Calu3 (cell line): ENCODE measurements around the gene GMDS. TPM values are rescaled to one million over a fixed set of nuclear protein-coding genes. Genes with fewer than 3 reads are reported as not detected.

Experiments used
- BruUV-seq: library from RNA; stranded (reverse); fragments of 400-500 nt; replicated peaks from 2 replicates; lab custom pipeline; 2021; lab: Mats Ljungman, UMichigan
- CTCF ChIA-PET: fragments of 300-600 bp; sonication (Branson Sonifier 250); formaldehyde crosslinking; loops from one replicate; lab custom pipeline; 2022; ENCODE audit warnings: antibody characterized with exemption; lab: Charles Lee
- DNase-seq: peaks from one replicate; pipeline ENCODE4 v3.0.0; 2022
- H3K27ac Mint-ChIP-seq: one replicate; pipeline ENCODE4 v1.8.0; 2022; ENCODE audit warnings: mixed read lengths; ENCODE audit not compliant: unreplicated experiment
- H3K27me3 Mint-ChIP-seq: one replicate; pipeline ENCODE4 v1.8.0; 2022; ENCODE audit warnings: mixed read lengths; ENCODE audit not compliant: unreplicated experiment
- H3K36me3 Mint-ChIP-seq: one replicate; pipeline ENCODE4 v1.8.0; 2022; ENCODE audit warnings: mild to moderate bottlenecking, moderate library complexity, mixed read lengths; ENCODE audit not compliant: insufficient read depth, unreplicated experiment
- H3K4me1 Mint-ChIP-seq: one replicate; pipeline ENCODE4 v1.8.0; 2022; ENCODE audit warnings: mild to moderate bottlenecking, low read depth, mixed read lengths; ENCODE audit not compliant: unreplicated experiment
- H3K4me3 Mint-ChIP-seq: one replicate; pipeline ENCODE4 v1.8.0; 2022; ENCODE audit warnings: mild to moderate bottlenecking, low read depth, moderate library complexity, mixed read lengths; ENCODE audit not compliant: unreplicated experiment
- H3K9me3 Mint-ChIP-seq: one replicate; pipeline ENCODE4 v1.8.0; 2022; ENCODE audit warnings: low read depth, mixed read lengths; ENCODE audit not compliant: unreplicated experiment
- CTCF ChIP-seq: fragments of 200-600 bp; IDR thresholded peaks from one replicate; pipeline ENCODE4 v1.8.0; 2022; ENCODE audit warnings: antibody characterized with exemption; ENCODE audit not compliant: unreplicated experiment
- intact Hi-C: fragments of 100-400 bp; cut with micrococcal nuclease; formaldehyde crosslinking; loops from one replicate; pipeline ENCODE4 v1.10.0; 2022; ENCODE audit not compliant: unreplicated experiment
- total RNA-seq: library from RNA; stranded (reverse); gene quantifications from 2 replicates; pipeline ENCODE4 v1.2.3, GENCODE V29; 2022

The GMDS gene
- total RNA-seq, 1 experiment from 2014 or later: 58.2 TPM

GRCh38 chr6:1657116-1657770 is 588.2 kb downstream of the GMDS start:
- no TSS peak for BruUV-seq
- Mint-ChIP-seq H3K4me1 (no peaks in the 10 kb centered on the region), H3K9me3 (no peaks in the 10 kb centered on the region), H3K4me3 (no peak overlapping the region), H3K27me3 (no peaks in the 10 kb centered on the region), H3K27ac (no peak overlapping the region), H3K36me3 (peaks cover 5% of the 10 kb centered on the region)
- intact Hi-C loops: no loop called here
- TF ChIP-seq CTCF: no peak
- no peak for DNase-seq
- CTCF ChIA-PET: no interaction called here

- no peaks in the 10 kb centered on the region for H3K27me3 Mint-ChIP-seq
- TF ChIP-seq CTCF: no peak
- BruUV-seq: no TSS peak
- no peak overlapping the region for H3K27ac Mint-ChIP-seq
- H3K9me3 Mint-ChIP-seq: no peaks in the 10 kb centered on the region
- intact Hi-C loops: no loop called here
- peaks cover 5% of the 10 kb centered on the region for H3K36me3 Mint-ChIP-seq
- CTCF ChIA-PET: no interaction called here
- DNase-seq: no peak
- no peak overlapping the region for H3K4me3 Mint-ChIP-seq
- H3K4me1 Mint-ChIP-seq: no peaks in the 10 kb centered on the region
Measured at GRCh38 chr6:1654054-1654453, 591.4 kb downstream of the GMDS start.

GRCh38 chr6:1652842-1653241 is 592.6 kb downstream of the GMDS start:
- Mint-ChIP-seq H3K4me1 (no peaks in the 10 kb centered on the region), H3K9me3 (no peaks in the 10 kb centered on the region), H3K4me3 (no peak overlapping the region), H3K27me3 (no peaks in the 10 kb centered on the region), H3K27ac (no peak overlapping the region), H3K36me3 (peaks cover 5% of the 10 kb centered on the region)
- BruUV-seq: no TSS peak
- CTCF ChIA-PET: no interaction called here
- TF ChIP-seq CTCF: no peak
- DNase-seq: no peak
- intact Hi-C loops: no loop called here

GRCh38 chr6:1651362-1651761 is 594.0 kb downstream of the GMDS start:
- no peak for DNase-seq
- Mint-ChIP-seq H3K36me3 (peaks cover 5% of the 10 kb centered on the region), H3K9me3 (no peaks in the 10 kb centered on the region), H3K4me3 (no peak overlapping the region), H3K27ac (no peak overlapping the region), H3K27me3 (no peaks in the 10 kb centered on the region), H3K4me1 (no peaks in the 10 kb centered on the region)
- intact Hi-C loops: no loop called here
- CTCF ChIA-PET: interaction anchor here (0.6 kb wide), 1 partner anchor 19 kb away, joined by 6 read pairs; no protein-coding TSS in a partner anchor
- no TSS peak for BruUV-seq
- TF ChIP-seq CTCF: no peak
